ENCODE measurements around the gene CHST14.

The CHST14 gene

DNA sequence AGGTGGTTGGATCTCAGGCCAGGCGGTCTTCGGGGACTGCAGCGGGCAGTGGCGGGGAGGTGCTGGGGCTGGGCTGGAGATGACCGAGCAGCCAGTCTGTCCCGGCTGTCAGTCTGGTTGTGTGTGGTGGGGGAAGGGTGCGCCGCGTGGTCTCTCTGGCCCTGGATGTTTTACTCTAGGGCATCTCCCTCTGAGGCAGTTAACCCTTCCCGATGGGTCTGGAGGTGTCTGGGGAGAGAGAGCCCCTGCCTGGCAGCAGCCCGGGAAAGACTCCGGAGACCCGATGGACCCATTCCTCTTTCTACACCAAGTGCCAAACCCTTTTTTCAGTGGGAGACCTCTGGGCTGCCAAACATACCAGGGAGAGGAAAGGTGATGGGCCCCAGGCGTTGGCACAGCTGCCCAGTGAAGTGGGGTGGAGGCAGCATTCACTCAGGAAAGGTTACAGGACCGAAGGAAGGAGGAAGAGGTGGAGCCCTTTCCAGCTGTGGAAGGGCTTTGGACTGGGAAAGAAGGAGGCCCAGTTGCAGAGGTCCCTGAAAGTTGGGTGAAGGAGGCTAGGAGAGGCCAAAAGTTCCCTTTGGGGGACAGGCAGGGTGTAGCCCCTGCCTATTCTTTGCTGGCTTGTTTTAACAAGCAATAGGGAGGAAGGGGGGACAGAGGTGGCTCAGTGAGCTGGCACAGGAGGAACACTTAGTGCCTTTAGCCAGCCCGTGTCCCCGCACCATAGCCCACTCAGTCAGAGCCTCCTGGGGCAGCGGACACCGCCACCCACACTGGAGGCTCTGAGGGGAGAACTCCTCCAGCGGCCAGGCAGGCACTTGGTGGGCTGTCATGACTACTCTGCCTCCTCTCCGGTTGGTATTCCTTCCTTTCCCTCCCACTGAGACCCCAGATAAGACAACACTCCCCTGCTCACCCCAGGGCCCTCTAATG, 32.8 kb upstream of the CHST14 start:
- CTCF ChIA-PET = interaction anchor here (1.2 kb wide), 1 partner anchor 21 kb away, joined by 3 read pairs; no protein-coding TSS in a partner anchor
- peaks cover 0 to 60% (median 31%) of the 10 kb centered on the region in 5 experiments for H3K27me3 ChIP-seq (replicated peaks in 2 of 5; ENCODE audit: control insufficient read depth in 4 of 5, insufficient read depth in 5 of 5, low read length in 4 of 5)
- H3K4me1 ChIP-seq (ENCODE audit: control extremely low read depth in 1 of 4, control insufficient read depth in 4 of 4, insufficient read depth in 4 of 4, low read length in 3 of 4) = peaks cover 0 to 48% (median 46%) of the 10 kb centered on the region in 4 experiments
- no peak overlapping the region for H3K4me3 ChIP-seq (ENCODE audit: control insufficient read depth in 1 of 7, extremely low read depth in 1 of 7, insufficient read depth in 4 of 7, low read depth in 2 of 7, low read length in 6 of 7)
- POLR2A ChIA-PET = no interaction called here
- no peaks in the 10 kb centered on the region for H3K9me3 ChIP-seq (ENCODE audit: control extremely low read depth in 1 of 5, control insufficient read depth in 4 of 5, insufficient read depth in 2 of 5, low read depth in 1 of 5, low read length in 4 of 5)
- no peak overlapping the region for H3K27ac ChIP-seq (ENCODE audit: insufficient read depth in 1 of 2, low read depth in 1 of 2, low read length in 2 of 2, poor library complexity in 1 of 2, severe bottlenecking in 2 of 2)
- H3K36me3 ChIP-seq (ENCODE audit: control insufficient read depth in 4 of 4, insufficient read depth in 4 of 4, low read length in 3 of 4) = no peaks in the 10 kb centered on the region
- WGBS (ENCODE audit: insufficient coverage) = 79% methylated on average over 9 of the region's 21 CpGs
- no peak for DNase-seq

DNA sequence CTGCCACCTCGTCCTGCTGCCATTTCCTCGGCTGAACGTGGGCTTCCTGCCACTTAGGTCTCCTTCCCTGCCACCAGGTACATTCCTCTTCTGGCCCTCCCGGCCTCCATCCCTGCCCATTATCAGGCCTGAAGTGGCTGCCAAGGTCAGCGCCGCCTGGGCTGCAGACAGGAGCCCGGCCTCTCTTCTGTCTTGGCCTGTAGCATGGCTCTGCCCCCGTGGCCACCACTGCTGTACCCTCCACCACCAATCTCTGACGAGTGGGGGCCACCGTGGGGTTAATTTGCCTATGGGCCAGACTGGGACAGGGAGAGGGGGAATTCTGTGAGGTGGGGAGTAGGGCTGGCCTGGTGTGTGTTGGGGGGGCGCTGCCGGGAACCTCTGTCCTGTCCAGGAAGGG, 32.1 kb upstream of the CHST14 start:
- Histone ChIP-seq H3K4me3 (ENCODE audit: control insufficient read depth in 1 of 7, extremely low read depth in 1 of 7, insufficient read depth in 4 of 7, low read depth in 2 of 7, low read length in 6 of 7) (no peak overlapping the region), H3K36me3 (ENCODE audit: control insufficient read depth in 4 of 4, insufficient read depth in 4 of 4, low read length in 3 of 4) (peaks cover 0 to 4% (median 0%) of the 10 kb centered on the region in 4 experiments), H3K4me1 (ENCODE audit: control extremely low read depth in 1 of 4, control insufficient read depth in 4 of 4, insufficient read depth in 4 of 4, low read length in 3 of 4) (peaks cover 0 to 54% (median 52%) of the 10 kb centered on the region in 4 experiments), H3K27ac (ENCODE audit: insufficient read depth in 1 of 2, low read depth in 1 of 2, low read length in 2 of 2, poor library complexity in 1 of 2, severe bottlenecking in 2 of 2) (no peak overlapping the region), H3K9me3 (ENCODE audit: control extremely low read depth in 1 of 5, control insufficient read depth in 4 of 5, insufficient read depth in 2 of 5, low read depth in 1 of 5, low read length in 4 of 5) (no peaks in the 10 kb centered on the region), H3K27me3 (replicated peaks in 2 of 5; ENCODE audit: control insufficient read depth in 4 of 5, insufficient read depth in 5 of 5, low read length in 4 of 5) (peaks cover 0 to 60% (median 31%) of the 10 kb centered on the region in 5 experiments)
- CTCF ChIA-PET = no interaction called here
- 74% methylated on average over 7 of the region's 12 CpGs for WGBS (ENCODE audit: insufficient coverage)
- POLR2A ChIA-PET = no interaction called here
- DNase-seq = no peak

DNA sequence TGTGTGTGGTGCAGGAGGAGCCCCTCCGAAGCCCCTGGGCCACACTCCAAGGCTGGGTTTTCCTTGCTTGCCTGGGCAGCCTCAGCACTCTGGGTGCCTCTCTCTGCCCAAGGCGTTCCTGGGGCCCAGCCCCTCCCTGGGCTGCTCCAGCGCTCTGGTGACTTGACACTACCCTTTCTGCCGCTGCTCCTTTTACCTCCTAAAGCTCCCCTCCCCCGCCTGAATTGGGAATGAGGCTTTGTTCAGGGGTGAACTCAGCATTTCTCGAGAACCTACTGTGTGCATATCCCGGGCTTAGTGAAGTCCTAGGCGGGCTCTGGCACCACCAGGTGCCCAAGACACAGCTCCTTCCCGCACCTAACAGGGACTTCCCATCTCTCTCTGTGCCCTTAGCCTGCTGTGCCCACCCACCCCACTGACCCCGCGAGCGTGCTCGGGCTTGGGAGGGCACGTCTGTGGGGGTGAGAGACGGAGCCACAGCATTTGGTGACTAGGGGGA, 31.3 kb upstream of the CHST14 start:
- peaks cover under 1 to 61% (median 58%) of the 10 kb centered on the region in 4 experiments for H3K4me1 ChIP-seq (ENCODE audit: control extremely low read depth in 1 of 4, control insufficient read depth in 4 of 4, insufficient read depth in 4 of 4, low read length in 3 of 4)
- ChIA-PET CTCF (interaction anchor here (0.6 to 1.4 kb wide), 8 partner anchors 10 to 101 kb away, joined by 3 to 7 read pairs (median 3); no protein-coding TSS in a partner anchor), POLR2A (interaction anchor here (1.3 kb wide), 1 partner anchor 15 kb away, joined by 3 read pairs; no protein-coding TSS in a partner anchor)
- 5% methylated on average over 13 of the region's 15 CpGs for WGBS (ENCODE audit: insufficient coverage)
- H3K36me3 ChIP-seq (ENCODE audit: control insufficient read depth in 4 of 4, insufficient read depth in 4 of 4, low read length in 3 of 4) = peaks cover 0 to 4% (median 0%) of the 10 kb centered on the region in 4 experiments
- peaks cover 0 to 56% (median 29%) of the 10 kb centered on the region in 5 experiments for H3K27me3 ChIP-seq (replicated peaks in 2 of 5; ENCODE audit: control insufficient read depth in 4 of 5, insufficient read depth in 5 of 5, low read length in 4 of 5)
- H3K27ac ChIP-seq (ENCODE audit: insufficient read depth in 1 of 2, low read depth in 1 of 2, low read length in 2 of 2, poor library complexity in 1 of 2, severe bottlenecking in 2 of 2) = peak overlapping the region in 1 of 2 experiments; percentile 68
- H3K9me3 ChIP-seq (ENCODE audit: control extremely low read depth in 1 of 5, control insufficient read depth in 4 of 5, insufficient read depth in 2 of 5, low read depth in 1 of 5, low read length in 4 of 5) = no peaks in the 10 kb centered on the region
- peak in 2 of 3 donors; percentile 13 to 21 for DNase-seq
- peak overlapping the region; percentile 48 to 79 (median 68) for H3K4me3 ChIP-seq (ENCODE audit: control insufficient read depth in 1 of 7, extremely low read depth in 1 of 7, insufficient read depth in 4 of 7, low read depth in 2 of 7, low read length in 6 of 7)

DNA sequence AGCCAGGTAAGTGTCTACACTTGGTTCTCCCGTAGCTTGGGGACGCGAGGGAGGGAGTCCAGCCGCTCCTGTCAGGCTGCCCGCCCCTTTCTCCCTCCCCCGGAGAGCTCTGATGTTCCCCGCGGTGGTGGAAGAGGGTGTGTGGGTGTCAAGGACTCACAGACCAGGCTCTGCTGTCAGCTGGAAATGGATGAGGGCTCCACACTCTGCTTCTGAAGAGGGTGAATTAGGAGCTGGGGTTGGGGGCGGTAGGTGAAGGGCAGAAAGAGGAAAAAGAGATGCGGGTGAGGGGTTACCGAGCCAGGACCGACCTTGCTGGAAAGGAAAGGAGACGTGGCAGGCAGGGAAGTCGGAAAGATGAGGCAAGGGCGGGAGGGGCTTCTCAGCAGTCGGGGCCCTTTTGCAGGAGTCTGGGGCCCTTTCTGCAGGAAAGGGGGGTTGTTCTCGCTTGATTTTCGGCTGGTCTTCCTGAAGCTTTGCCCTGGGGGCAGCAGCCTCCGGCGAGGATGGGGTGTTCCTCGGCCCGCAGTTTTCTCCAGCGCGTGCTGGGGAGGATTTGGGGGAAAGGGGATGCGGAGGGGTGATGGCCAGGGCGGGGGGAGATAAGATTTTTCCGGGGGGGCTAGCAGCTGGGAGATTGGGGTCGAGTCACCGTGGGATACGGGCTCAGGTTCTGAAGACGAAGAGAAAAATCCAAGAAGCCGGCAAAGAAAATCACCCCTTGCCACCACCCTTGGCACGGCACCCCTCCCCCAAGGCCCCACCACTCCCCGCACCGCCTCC, 30.6 kb upstream of the CHST14 start:
- DNase-seq = peak in 2 of 3 donors; percentile 25 to 47
- WGBS (ENCODE audit: insufficient coverage) = 0% methylated on average over 22 of the region's 35 CpGs
- ChIA-PET POLR2A (interaction anchor here (0.6 to 1.3 kb wide), 2 partner anchors 15 to 45 kb away, joined by 3 to 4 read pairs; no protein-coding TSS in a partner anchor), CTCF (interaction anchor here (0.6 to 1.6 kb wide), 11 partner anchors 10 to 96 kb away, joined by 3 to 7 read pairs (median 3); no protein-coding TSS in a partner anchor)
- Histone ChIP-seq H3K27ac (ENCODE audit: insufficient read depth in 1 of 2, low read depth in 1 of 2, low read length in 2 of 2, poor library complexity in 1 of 2, severe bottlenecking in 2 of 2) (peak overlapping the region in 1 of 2 experiments; percentile 68), H3K4me3 (ENCODE audit: control insufficient read depth in 1 of 7, extremely low read depth in 1 of 7, insufficient read depth in 4 of 7, low read depth in 2 of 7, low read length in 6 of 7) (peak overlapping the region; percentile 48 to 79 (median 68)), H3K36me3 (ENCODE audit: control insufficient read depth in 4 of 4, insufficient read depth in 4 of 4, low read length in 3 of 4) (peaks cover 0 to 4% (median 0%) of the 10 kb centered on the region in 4 experiments), H3K27me3 (replicated peaks in 2 of 5; ENCODE audit: control insufficient read depth in 4 of 5, insufficient read depth in 5 of 5, low read length in 4 of 5) (peaks cover 0 to 50% (median 23%) of the 10 kb centered on the region in 5 experiments), H3K9me3 (ENCODE audit: control extremely low read depth in 1 of 5, control insufficient read depth in 4 of 5, insufficient read depth in 2 of 5, low read depth in 1 of 5, low read length in 4 of 5) (no peaks in the 10 kb centered on the region), H3K4me1 (ENCODE audit: control extremely low read depth in 1 of 4, control insufficient read depth in 4 of 4, insufficient read depth in 4 of 4, low read length in 3 of 4) (peaks cover 2 to 65% (median 62%) of the 10 kb centered on the region in 4 experiments)

DNA sequence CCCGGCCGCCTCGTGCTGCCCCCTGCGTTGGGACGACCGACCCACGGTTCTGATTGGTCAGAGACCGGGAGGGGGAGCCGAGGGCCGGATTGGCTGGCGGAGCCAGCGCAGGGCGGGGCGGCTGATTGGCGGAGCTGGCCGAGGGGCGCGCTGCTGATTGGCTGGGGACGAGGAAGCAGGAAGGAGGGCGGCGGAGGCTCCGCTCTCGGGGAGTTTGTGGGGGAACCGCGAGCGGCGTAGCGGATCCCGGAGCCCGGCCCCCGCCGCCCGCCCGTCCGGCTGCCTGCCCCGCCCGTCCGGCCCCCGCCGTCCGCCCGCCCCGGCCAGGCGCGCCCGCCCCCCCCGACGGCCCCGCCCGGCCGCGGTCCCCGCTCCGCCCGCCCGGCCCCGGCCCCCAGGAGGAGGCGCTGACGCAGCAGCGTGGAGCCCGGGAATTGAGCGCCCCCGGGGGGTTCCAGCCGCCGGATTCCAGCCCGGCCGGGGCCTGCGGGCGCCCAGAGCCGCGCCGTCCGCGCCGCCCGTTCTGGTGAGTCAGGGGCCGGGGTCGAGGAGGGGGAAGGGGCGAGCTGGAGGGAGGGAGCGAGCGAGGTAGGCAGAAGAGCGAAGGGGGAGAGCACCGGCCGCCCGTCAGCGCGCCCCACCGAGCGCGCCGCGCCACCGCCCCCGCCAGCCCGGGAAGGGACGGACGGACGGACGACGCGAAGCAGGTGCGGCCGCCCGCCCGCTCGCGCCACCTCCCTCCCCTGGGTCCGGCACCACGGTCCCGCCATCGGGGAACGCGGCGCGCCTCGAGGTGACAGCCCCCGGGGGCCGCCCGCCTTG, 29.8 kb upstream of the CHST14 start, which contains the start of gene BAHD1:
Gene BAHD1 (plus strand): TSS at position 211 of the 822 bp plus-strand sequence. CDS start 17,512 bp downstream, outside the sequence.
- 0% methylated on average over 79 of the region's 119 CpGs for WGBS (ENCODE audit: insufficient coverage)
- ChIA-PET CTCF (interaction anchor here (0.8 to 5.0 kb wide), 9 partner anchors 11 to 97 kb away, joined by 3 to 29 read pairs (median 3); no protein-coding TSS in a partner anchor), POLR2A (interaction anchor here (0.6 to 1.3 kb wide), 2 partner anchors 14 to 46 kb away, joined by 3 to 4 read pairs; no protein-coding TSS in a partner anchor)
- Histone ChIP-seq H3K36me3 (ENCODE audit: control insufficient read depth in 4 of 4, insufficient read depth in 4 of 4, low read length in 3 of 4) (peaks cover 0 to 4% (median 0%) of the 10 kb centered on the region in 4 experiments), H3K9me3 (ENCODE audit: control extremely low read depth in 1 of 5, control insufficient read depth in 4 of 5, insufficient read depth in 2 of 5, low read depth in 1 of 5, low read length in 4 of 5) (no peaks in the 10 kb centered on the region), H3K4me3 (ENCODE audit: control insufficient read depth in 1 of 7, extremely low read depth in 1 of 7, insufficient read depth in 4 of 7, low read depth in 2 of 7, low read length in 6 of 7) (peak within 1 kb of the TSS; percentile 48 to 79 (median 73)), H3K27ac (ENCODE audit: insufficient read depth in 1 of 2, low read depth in 1 of 2, low read length in 2 of 2, poor library complexity in 1 of 2, severe bottlenecking in 2 of 2) (peak within 1 kb of the TSS in 1 of 2 experiments; percentile 68), H3K4me1 (ENCODE audit: control extremely low read depth in 1 of 4, control insufficient read depth in 4 of 4, insufficient read depth in 4 of 4, low read length in 3 of 4) (peaks cover 2 to 64% (median 60%) of the 10 kb centered on the region in 4 experiments), H3K27me3 (replicated peaks in 2 of 5; ENCODE audit: control insufficient read depth in 4 of 5, insufficient read depth in 5 of 5, low read length in 4 of 5) (peaks cover 0 to 42% (median 18%) of the 10 kb centered on the region in 5 experiments)
- peak; percentile 94 to 95 (median 95) for DNase-seq
